ENCODE results near the gene PRELP. TPM values are rescaled to one million over a fixed set of nuclear protein-coding genes. Genes with fewer than 3 reads are reported as not detected.

The PRELP gene
- total and polyA plus RNA-seq, 9 of the 15 experiments (the other 6 are each of a cell fraction or from before 2014, with no cell fraction given): 0.04 TPM; not detected in 8

GRCh38 chr1:203493901-203494300 is 18.3 kb downstream of the PRELP start, which contains the start of gene OPTC:
OPTC (plus strand) TSS chr1:203494153; CDS start chr1:203496006, 1,853 bp downstream.
- H3K9ac ChIP-seq (ENCODE audit: insufficient read depth in 1 of 2, low read depth in 2 of 2, low read length in 2 of 2): no peak within 1 kb of the TSS
- POLR2A ChIA-PET: interaction anchor here (0.6 kb wide), 1 partner anchor 373 kb away, joined by 3 read pairs; no protein-coding TSS in a partner anchor
- no peaks in the 10 kb centered on the region for H3K9me3 ChIP-seq (replicated peaks; ENCODE audit: control insufficient read depth, insufficient read depth, low read depth, low read length)
- H3K27ac ChIP-seq (ENCODE audit: extremely low read depth, low read depth, low read length): no peak within 1 kb of the TSS
- in situ Hi-C loops (cut with MboI): no loop called here
- ATAC-seq (no peak), FAIRE-seq (no peak), DNase-seq (ENCODE audit: extremely low read depth in 1 of 4, low spot score in 3 of 4) (no peak)
- peaks cover 6% of the 10 kb centered on the region; the same call in 1 of the 2 replicates for H4K20me1 ChIP-seq (replicated peaks; ENCODE audit: control insufficient read depth, insufficient read depth, low read length)
- H3K9me1 ChIP-seq (ENCODE audit: control insufficient read depth, insufficient read depth, low read length): no peaks in the 10 kb centered on the region
- H3K4me3 ChIP-seq: no peak within 1 kb of the TSS
- H2AFZ ChIP-seq (ENCODE audit: low read depth, low read length): no peak within 1 kb of the TSS
- WGBS (ENCODE audit: insufficient coverage, low coverage, missing lambda C conversion rate): 0% methylated on average over 4 of the region's 5 CpGs
- H3K36me3 ChIP-seq (ENCODE audit: control insufficient read depth, insufficient read depth, low read length): no peaks in the 10 kb centered on the region
- H3K4me2 ChIP-seq (ENCODE audit: insufficient read depth, low read length): no peak within 1 kb of the TSS
- CTCF ChIA-PET (ENCODE audit: low intra/inter-chr PET ratio): no interaction called here
- no peaks in the 10 kb centered on the region for H3K79me2 ChIP-seq (ENCODE audit: control insufficient read depth, insufficient read depth, low read length)
- intact Hi-C loops (cut with micrococcal nuclease): no loop called here
- H3K4me1 ChIP-seq (replicated peaks in 1 of 2; ENCODE audit: control insufficient read depth in 2 of 2, insufficient read depth in 2 of 2, low read length in 2 of 2): no peaks in the 10 kb centered on the region
- H3K27me3 ChIP-seq (ENCODE audit: control insufficient read depth in 2 of 2, insufficient read depth in 2 of 2, low read length in 2 of 2): peaks cover 60 to 83% of the 10 kb centered on the region in 2 experiments
- no peak for TF ChIP-seq SMAD2 (IDR thresholded peaks at IDR 0.05; ENCODE audit: low read depth, low read length)
- no TSS peak for BruUV-seq (replicated peaks)

DNA sequence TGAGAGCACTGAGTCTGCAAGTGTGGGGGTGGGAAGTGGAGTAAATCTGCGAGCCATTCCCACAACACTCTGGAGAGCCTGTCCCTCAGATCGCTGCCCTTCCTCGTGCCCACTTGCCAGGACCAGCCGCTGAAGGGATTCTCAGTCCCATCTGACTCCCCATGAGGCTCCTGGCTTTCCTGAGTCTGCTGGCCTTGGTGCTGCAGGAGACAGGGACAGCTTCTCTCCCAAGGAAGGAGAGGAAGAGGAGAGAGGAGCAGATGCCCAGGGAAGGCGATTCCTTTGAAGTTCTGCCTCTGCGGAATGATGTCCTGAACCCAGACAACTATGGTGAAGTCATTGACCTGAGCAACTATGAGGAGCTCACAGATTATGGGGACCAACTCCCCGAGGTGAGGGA is 20.2 kb downstream of the PRELP start:
- Histone ChIP-seq H3K9me1 (ENCODE audit: control insufficient read depth, insufficient read depth, low read length) (no peaks in the 10 kb centered on the region), H3K9me3 (replicated peaks; ENCODE audit: control insufficient read depth, insufficient read depth, low read depth, low read length) (no peaks in the 10 kb centered on the region), H3K9ac (ENCODE audit: insufficient read depth in 1 of 2, low read depth in 2 of 2, low read length in 2 of 2) (no peak overlapping the region), H3K4me3 (no peak overlapping the region), H2AFZ (ENCODE audit: low read depth, low read length) (no peak overlapping the region), H4K20me1 (replicated peaks; ENCODE audit: control insufficient read depth, insufficient read depth, low read length) (peaks cover 6% of the 10 kb centered on the region; the same call in 1 of the 2 replicates), H3K27ac (ENCODE audit: extremely low read depth, low read depth, low read length) (no peak overlapping the region), H3K36me3 (ENCODE audit: control insufficient read depth, insufficient read depth, low read length) (no peaks in the 10 kb centered on the region), H3K79me2 (ENCODE audit: control insufficient read depth, insufficient read depth, low read length) (no peaks in the 10 kb centered on the region), H3K27me3 (ENCODE audit: control insufficient read depth in 2 of 2, insufficient read depth in 2 of 2, low read length in 2 of 2) (peaks cover 55 to 77% of the 10 kb centered on the region in 2 experiments), H3K4me2 (ENCODE audit: insufficient read depth, low read length) (no peak overlapping the region), H3K4me1 (replicated peaks in 1 of 2; ENCODE audit: control insufficient read depth in 2 of 2, insufficient read depth in 2 of 2, low read length in 2 of 2) (no peaks in the 10 kb centered on the region)
- in situ Hi-C loops (cut with MboI) (no loop called here), intact Hi-C loops (cut with micrococcal nuclease) (no loop called here)
- TF ChIP-seq TCF3 (CRISPR knock-in tag; IDR thresholded peaks at IDR 0.05) (no peak), NFATC3 (IDR thresholded peaks at IDR 0.05) (no peak), ETS1 (conservative IDR thresholded peaks at IDR 0.05; ENCODE audit: control insufficient read depth, low read depth, low read length) (no peak), CREM (IDR thresholded peaks at IDR 0.05; ENCODE audit: low read depth) (no peak), TBP (optimal IDR thresholded peaks at IDR 0.05; ENCODE audit: low read depth, low read length) (peak; percentile 12), ZNF324 (CRISPR knock-in tag; IDR thresholded peaks at IDR 0.05) (no peak), TEAD2 (tag; IDR thresholded peaks at IDR 0.05) (no peak)
- POLR2A ChIA-PET: interaction anchor here (0.6 to 0.9 kb wide), 2 partner anchors 202 to 376 kb away, joined by 3 to 5 read pairs; no protein-coding TSS in a partner anchor
- CTCF ChIA-PET (ENCODE audit: low intra/inter-chr PET ratio): interaction anchor here (0.8 kb wide), 1 partner anchor 158 kb away, joined by 3 read pairs; no protein-coding TSS in a partner anchor
- WGBS (ENCODE audit: insufficient coverage, low coverage, missing lambda C conversion rate): 0% methylated on average over 7 of the region's 7 CpGs
- no TSS peak for BruUV-seq (replicated peaks)
- no peak for DNase-seq (ENCODE audit: extremely low read depth in 1 of 4, low spot score in 3 of 4)
- ATAC-seq: no peak
- no peak for FAIRE-seq
